ENCODE measurements around the gene IFI27L1. TPM values are rescaled to one million over a fixed set of nuclear protein-coding genes. Genes with fewer than 3 reads are reported as not detected.

The IFI27L1 gene
- total RNA-seq, 4 donors from 2014 or later, result 7.1 to 32.8 (median 14.3) TPM

DNA sequence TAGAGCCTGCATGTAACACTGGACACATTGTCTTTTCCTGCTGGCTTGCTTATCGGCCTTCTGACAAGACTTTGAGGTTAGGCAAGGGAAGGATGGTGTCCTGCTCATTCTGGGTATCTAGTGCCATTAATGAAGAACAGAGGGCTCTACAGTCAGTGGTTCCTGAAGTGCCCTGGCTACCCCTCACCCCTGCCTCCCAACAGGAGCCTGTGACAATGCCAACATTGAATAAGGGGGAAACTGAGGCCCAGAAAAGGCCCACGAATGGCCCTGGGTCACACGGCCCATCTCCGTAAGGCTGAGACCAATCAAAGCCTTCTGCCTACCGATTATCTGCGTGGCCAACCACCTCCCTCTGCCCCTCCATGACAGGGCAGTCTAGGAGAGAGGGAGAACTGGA, 46.2 kb downstream of the IFI27L1 start:
- Histone ChIP-seq H3K4me3 (no peak overlapping the region), H3K4me1 (peaks cover 0 to 3% of the 10 kb centered on the region in 2 donors), H3K27me3 (no peaks in the 10 kb centered on the region), H3K36me3 (no peaks in the 10 kb centered on the region), H3K27ac (no peak overlapping the region), H3K9me3 (no peaks in the 10 kb centered on the region)
- TF ChIP-seq, protein P1, sequence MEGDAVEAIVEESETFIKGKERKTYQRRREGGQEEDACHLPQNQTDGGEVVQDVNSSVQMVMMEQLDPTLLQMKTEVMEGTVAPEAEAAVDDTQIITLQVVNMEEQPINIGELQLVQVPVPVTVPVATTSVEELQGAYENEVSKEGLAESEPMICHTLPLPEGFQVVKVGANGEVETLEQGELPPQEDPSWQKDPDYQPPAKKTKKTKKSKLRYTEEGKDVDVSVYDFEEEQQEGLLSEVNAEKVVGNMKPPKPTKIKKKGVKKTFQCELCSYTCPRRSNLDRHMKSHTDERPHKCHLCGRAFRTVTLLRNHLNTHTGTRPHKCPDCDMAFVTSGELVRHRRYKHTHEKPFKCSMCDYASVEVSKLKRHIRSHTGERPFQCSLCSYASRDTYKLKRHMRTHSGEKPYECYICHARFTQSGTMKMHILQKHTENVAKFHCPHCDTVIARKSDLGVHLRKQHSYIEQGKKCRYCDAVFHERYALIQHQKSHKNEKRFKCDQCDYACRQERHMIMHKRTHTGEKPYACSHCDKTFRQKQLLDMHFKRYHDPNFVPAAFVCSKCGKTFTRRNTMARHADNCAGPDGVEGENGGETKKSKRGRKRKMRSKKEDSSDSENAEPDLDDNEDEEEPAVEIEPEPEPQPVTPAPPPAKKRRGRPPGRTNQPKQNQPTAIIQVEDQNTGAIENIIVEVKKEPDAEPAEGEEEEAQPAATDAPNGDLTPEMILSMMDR (IDR thresholded peaks at IDR 0.05), result no peak
- no peak for TF ChIP-seq POLR2A (IDR thresholded peaks at IDR 0.05)
- no peak for DNase-seq
- intact Hi-C loops (cut with DNase I; ENCODE audit: low total_unique reads), result no loop called here

GRCh38 chr14:94128216-94128839, 47.2 kb downstream of the IFI27L1 start:
- no peak for TF ChIP-seq POLR2A (IDR thresholded peaks at IDR 0.05)
- TF ChIP-seq, protein P1 (IDR thresholded peaks at IDR 0.05), result no peak
- intact Hi-C loops (cut with DNase I; ENCODE audit: low total_unique reads), result no loop called here
- no peak overlapping the region for H3K4me3 ChIP-seq
- peak overlapping the region; percentile 89 to 92 for H3K27ac ChIP-seq
- H3K27me3 ChIP-seq, result no peaks in the 10 kb centered on the region
- no peaks in the 10 kb centered on the region for H3K9me3 ChIP-seq
- H3K4me1 ChIP-seq, result peaks cover 0 to 3% of the 10 kb centered on the region in 2 donors
- no peak for DNase-seq
- H3K36me3 ChIP-seq, result no peaks in the 10 kb centered on the region

DNA sequence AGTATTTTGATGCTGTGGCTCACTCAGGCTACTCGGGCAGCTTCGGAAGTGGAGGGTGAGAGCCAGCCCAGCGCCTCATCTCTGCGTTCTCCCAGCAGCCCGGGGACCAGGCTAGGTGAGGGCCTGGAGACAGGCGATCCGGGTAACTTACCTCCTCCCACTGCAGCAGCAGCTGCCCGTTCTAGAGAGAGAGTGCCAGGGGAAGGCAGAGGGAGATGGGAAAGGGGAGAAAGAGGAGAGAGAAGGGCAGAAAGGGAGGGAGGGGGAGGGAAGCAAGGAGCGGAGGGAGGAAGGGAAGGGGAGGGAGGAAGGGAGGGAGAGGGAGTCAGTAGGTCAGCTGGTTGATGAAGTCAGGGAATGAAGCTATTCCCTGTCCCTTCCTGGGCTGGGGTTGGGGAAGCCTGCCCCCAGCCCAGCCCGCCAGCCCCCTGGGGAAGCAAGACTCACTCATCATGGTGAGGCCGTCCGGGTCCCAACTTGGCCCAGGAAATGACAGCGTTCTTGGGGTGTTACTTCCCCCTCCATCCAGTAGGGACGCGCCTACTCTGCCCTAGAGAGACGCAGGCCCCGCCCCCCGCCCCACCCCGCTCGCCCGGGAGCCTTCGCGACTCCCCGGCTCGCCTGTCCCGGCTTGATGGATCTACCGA, 48.1 kb downstream of the IFI27L1 start, which contains the start of gene IFI27L2:
IFI27L2 (minus strand) TSS at position 494 of the 647 bp plus-strand sequence; CDS start at position 454, 40 bp downstream.
- Histone ChIP-seq H3K36me3 (no peaks in the 10 kb centered on the region), H3K9me3 (no peaks in the 10 kb centered on the region), H3K4me1 (peaks cover 0 to 3% of the 10 kb centered on the region in 2 donors), H3K4me3 (peak within 1 kb of the TSS; percentile 31 to 48), H3K27ac (peak within 1 kb of the TSS; percentile 89 to 92), H3K27me3 (no peaks in the 10 kb centered on the region)
- DNase-seq, result peak; percentile 73 to 79
- peak in 1 of 2 donors; percentile 38 for TF ChIP-seq POLR2A (IDR thresholded peaks at IDR 0.05)
- TF ChIP-seq, protein P1 (IDR thresholded peaks at IDR 0.05), result peak in 3 of 4 experiments; percentile 28 to 48 (median 31)
- intact Hi-C loops (cut with DNase I; ENCODE audit: low total_unique reads), result no loop called here

- no peaks in the 10 kb centered on the region for H3K9me3 ChIP-seq
- intact Hi-C loops (cut with DNase I; ENCODE audit: low total_unique reads), result no loop called here
- no peaks in the 10 kb centered on the region for H3K27me3 ChIP-seq
- peaks cover 0 to 3% of the 10 kb centered on the region in 2 donors for H3K4me1 ChIP-seq
- DNase-seq, result peak; percentile 51 to 67
- H3K27ac ChIP-seq, result peak overlapping the region; percentile 89 to 92
- TF ChIP-seq, protein P1 (IDR thresholded peaks at IDR 0.05), result no peak
- no peak for TF ChIP-seq POLR2A (IDR thresholded peaks at IDR 0.05)
- H3K4me3 ChIP-seq, result peak overlapping the region; percentile 31 to 48
- H3K36me3 ChIP-seq, result no peaks in the 10 kb centered on the region
These were observed 48.8 kb downstream of the IFI27L1 start for GRCh38 chr14:94129758-94130414.
